SW 1271 (cell line): Measurements from ENCODE around the gene MIX23.

Source experiments
- DNase-seq, 2 experiments: peaks; one replicate each; lab custom pipeline; 2025; lab: John Stamatoyannopoulos, UW

Gene MIX23

GRCh38 chr3:122351612-122352011 lies 31.4 kb downstream of the MIX23 start:
- no peak for DNase-seq

- DNase-seq: no peak
These were observed 32.1 kb downstream of the MIX23 start for GRCh38 chr3:122350814-122351418.

GRCh38 chr3:122349171-122349570 lies 33.9 kb downstream of the MIX23 start:
- DNase-seq: no peak

GRCh38 chr3:122343654-122344053 lies 39.4 kb downstream of the MIX23 start:
- no peak for DNase-seq

- no peak for DNase-seq
These were observed 40.2 kb downstream of the MIX23 start for GRCh38 chr3:122342803-122343202.

GRCh38 chr3:122332551-122332950 lies 50.5 kb downstream of the MIX23 start:
- DNase-seq: no peak

- DNase-seq: no peak
These were observed 51.1 kb downstream of the MIX23 start for GRCh38 chr3:122331886-122332285.

- DNase-seq: no peak
These were observed 57.3 kb downstream of the MIX23 start for GRCh38 chr3:122325769-122326168.

- DNase-seq: no peak
These were observed 58.1 kb downstream of the MIX23 start, which contains the start of gene CSTA for GRCh38 chr3:122324871-122325323. CSTA (plus strand) TSS chr3:122325248; CDS start chr3:122325293, 45 bp downstream.

GRCh38 chr3:122322095-122323075 lies 60.6 kb downstream of the MIX23 start:
- DNase-seq: no peak

- DNase-seq: no peak
These were observed 64.4 kb downstream of the MIX23 start for GRCh38 chr3:122318620-122319019.

- no peak for DNase-seq
These were observed 66.7 kb downstream of the MIX23 start for GRCh38 chr3:122316368-122316767.

GRCh38 chr3:122315619-122316018 lies 67.4 kb downstream of the MIX23 start:
- no peak for DNase-seq

- DNase-seq: no peak
These were observed 68.7 kb downstream of the MIX23 start for GRCh38 chr3:122314228-122314876.

- no peak for DNase-seq
These were observed 69.8 kb downstream of the MIX23 start for GRCh38 chr3:122313281-122313680.

- no peak for DNase-seq
These were observed 70.2 kb downstream of the MIX23 start for GRCh38 chr3:122312826-122313225.

GRCh38 chr3:122310361-122310760 lies 72.7 kb downstream of the MIX23 start:
- DNase-seq: no peak
